ENCODE measurements around the gene PRSS3.
"Not testable (repeated sequence)": the region's sequence is repeated elsewhere in the genome, so short reads cannot be mapped to it uniquely, and the experiment has no call there.

PRSS3 gene

DNA sequence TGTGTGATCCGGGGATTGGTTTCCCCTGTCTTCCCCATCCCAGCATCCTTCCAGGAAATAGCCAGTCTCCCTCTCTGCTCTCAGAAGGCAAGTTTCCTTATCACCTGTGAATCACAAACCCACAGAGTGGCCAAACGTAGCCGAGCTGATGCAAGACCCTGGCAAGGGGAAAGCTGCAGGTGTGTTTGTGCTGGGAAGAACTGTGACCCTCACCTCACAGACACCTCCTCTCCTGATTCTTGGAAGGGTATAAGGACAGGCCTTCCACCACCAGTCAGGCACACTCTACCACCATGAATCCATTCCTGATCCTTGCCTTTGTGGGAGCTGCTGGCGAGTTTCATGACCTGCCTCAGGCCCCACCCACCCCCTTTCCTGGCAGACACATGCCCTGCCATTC, at the start of gene PRSS3:
Gene PRSS3 (plus strand): TSS at position 281 of the 400 bp plus-strand sequence. CDS start 13 bp downstream, at position 294.
- TF ChIP-seq CTCF (IDR thresholded peaks at IDR 0.05; ENCODE audit: insufficient read depth, low read depth, low read length, missing control alignments): no peak
- no peak for DNase-seq (ENCODE audit: low read depth)
- H3K4me3 ChIP-seq (ENCODE audit: low read depth, low read length): no peak within 1 kb of the TSS

- DNase-seq (ENCODE audit: low read depth): no peak
- no peak for TF ChIP-seq CTCF (IDR thresholded peaks at IDR 0.05; ENCODE audit: insufficient read depth, low read depth, low read length, missing control alignments)
- no peak overlapping the region for H3K4me3 ChIP-seq (ENCODE audit: low read depth, low read length)
These were observed 46.6 kb upstream of the PRSS3 start for GRCh38 chr9:33748633-33749304.

- not testable (repeated sequence) for DNase-seq (ENCODE audit: low read depth); H3K4me3 ChIP-seq (ENCODE audit: low read depth, low read length)
These were observed 46.1 kb upstream of the PRSS3 start for GRCh38 chr9:33749305-33749654.

DNA sequence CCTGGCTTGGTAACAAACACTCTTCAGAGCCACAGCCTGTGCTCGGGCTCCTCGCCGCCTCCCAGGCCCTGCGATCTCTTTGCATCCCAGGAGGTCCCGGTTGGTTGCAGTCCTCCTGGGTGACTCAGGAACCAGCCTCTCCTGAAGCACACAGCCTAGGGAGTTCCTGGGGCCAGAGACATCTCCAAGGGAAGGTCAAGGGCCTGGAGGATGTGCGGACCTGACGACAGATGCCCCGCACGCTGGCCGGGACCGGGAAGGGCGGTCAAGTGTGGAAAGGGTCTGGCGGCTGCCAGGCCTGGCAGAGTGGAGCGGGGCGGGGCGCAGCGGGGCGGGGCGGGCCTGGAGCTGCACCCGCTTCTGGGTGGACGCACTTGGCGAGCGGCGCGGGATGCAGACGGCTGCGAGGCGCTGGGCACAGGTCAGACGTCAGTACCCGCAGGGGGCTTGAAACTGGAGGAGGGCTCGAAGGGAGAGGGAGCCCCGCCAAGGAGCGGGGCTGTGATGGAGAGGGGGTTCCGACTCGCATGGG, 45.0 kb upstream of the PRSS3 start:
- DNase-seq (ENCODE audit: low read depth): no peak
- no peak for TF ChIP-seq CTCF (IDR thresholded peaks at IDR 0.05; ENCODE audit: insufficient read depth, low read depth, low read length, missing control alignments)
- H3K4me3 ChIP-seq (ENCODE audit: low read depth, low read length): no peak overlapping the region

DNA sequence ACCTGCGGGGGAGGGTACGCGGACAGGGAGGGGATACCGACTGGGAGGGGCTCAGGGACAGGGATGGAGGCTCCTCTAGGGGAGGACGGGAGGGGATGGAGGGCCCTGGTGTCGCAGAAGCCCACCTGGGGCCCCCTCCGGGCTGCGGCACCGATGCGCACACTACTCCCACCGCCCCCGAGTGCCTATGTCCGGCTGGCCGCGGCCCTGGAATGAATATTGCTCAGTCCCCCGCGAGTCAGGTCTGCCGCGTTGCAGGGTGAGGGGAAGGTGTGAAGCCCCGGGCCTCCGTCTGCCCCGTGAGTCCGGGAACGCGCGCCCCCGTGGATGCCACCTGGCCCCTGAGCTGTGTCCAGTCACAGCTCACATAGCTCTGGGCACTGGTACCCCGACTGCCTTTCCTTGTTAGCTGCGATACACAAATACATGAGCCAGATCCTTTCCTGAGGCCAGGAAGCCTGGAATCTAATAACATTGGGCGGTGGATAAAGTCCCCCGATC, 44.5 kb upstream of the PRSS3 start:
- DNase-seq (ENCODE audit: low read depth): no peak
- no peak overlapping the region for H3K4me3 ChIP-seq (ENCODE audit: low read depth, low read length)
- no peak for TF ChIP-seq CTCF (IDR thresholded peaks at IDR 0.05; ENCODE audit: insufficient read depth, low read depth, low read length, missing control alignments)

DNA sequence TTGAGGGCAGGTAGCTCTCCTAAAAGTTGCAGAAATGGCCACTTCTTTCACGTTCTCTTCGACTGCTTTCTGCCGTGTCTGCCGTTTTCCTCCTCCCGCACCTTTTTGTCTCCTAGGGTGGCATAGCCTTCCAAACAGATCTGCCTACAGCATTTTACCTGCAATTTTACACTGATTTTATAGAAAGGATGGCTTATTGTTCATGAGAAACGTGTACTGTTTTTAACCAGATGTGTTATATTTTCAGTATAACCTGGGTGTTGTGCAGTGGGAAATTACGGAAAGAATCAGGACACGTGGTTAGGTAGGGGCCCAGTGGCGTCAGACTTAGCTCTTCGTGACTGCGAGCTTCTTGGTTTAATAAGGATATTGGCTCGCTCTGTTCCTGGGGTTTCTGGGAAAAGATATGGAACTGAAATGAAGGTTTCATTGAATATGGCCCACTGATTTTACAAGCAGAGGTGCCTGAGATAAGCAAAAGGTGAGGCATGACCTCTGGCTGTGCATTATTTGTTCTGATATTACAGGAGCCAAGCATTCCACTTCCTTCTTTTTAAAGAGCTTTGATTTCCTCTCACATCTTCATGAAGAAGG, 43.7 kb upstream of the PRSS3 start:
- no peak for DNase-seq (ENCODE audit: low read depth)
- no peak for TF ChIP-seq CTCF (IDR thresholded peaks at IDR 0.05; ENCODE audit: insufficient read depth, low read depth, low read length, missing control alignments)
- H3K4me3 ChIP-seq (ENCODE audit: low read depth, low read length): no peak overlapping the region

DNA sequence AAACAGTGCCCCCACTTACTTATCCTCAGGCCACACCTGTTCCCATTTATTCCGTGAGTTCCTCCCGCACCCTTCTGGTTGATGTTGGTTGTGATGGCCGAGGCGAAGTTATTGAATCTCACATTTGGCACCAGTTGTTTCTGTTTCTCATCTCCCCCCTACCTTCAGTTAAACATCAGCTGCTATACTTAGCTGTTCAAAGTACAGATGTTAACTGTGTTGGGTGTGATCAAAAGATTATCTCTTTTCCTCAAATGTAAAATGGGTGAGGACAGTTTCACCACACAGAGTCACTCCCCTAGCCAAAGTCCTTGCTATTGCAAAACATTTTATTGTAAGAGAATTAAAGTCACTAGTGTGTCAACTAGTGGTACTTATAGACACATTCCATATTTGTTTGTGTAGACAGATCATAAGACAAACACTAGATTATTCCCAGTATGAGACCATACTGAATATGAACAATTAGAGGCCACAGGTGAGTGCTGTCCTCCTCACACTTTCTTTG, 43.2 kb upstream of the PRSS3 start:
- DNase-seq (ENCODE audit: low read depth): no peak
- no peak overlapping the region for H3K4me3 ChIP-seq (ENCODE audit: low read depth, low read length)
- TF ChIP-seq CTCF (IDR thresholded peaks at IDR 0.05; ENCODE audit: insufficient read depth, low read depth, low read length, missing control alignments): no peak

DNA sequence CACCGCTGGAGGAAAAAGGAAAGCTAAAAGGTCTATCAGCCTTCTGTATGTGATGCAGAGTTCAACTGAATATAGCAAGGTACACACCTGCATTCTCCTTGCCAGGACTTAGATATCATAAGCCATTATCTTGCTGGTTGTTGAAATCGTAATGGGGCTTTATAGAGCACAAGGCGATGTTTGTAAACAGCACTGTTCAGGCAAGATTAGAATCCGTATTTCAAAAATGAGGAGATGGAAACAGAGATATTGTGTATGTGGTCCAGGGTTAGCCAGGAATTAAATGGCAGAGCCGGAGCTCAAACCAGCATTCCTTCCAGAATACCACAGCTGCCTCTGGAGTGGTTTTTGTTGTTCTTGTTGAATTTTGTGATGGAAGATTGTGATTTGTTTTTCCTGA, 42.6 kb upstream of the PRSS3 start:
- H3K4me3 ChIP-seq (ENCODE audit: low read depth, low read length); DNase-seq (ENCODE audit: low read depth): not testable (repeated sequence)

GRCh38 chr9:33759648-33760047, 35.7 kb upstream of the PRSS3 start:
- H3K4me3 ChIP-seq (ENCODE audit: low read depth, low read length); DNase-seq (ENCODE audit: low read depth): not testable (repeated sequence)
